Pancreas (tissue), 10 donors: Measurements from ENCODE around the gene UBFD1. TPM values are rescaled to one million over a fixed set of nuclear protein-coding genes. Genes with fewer than 3 reads are reported as not detected.

Experiments
- ATAC-seq, 4 donors: fragments of 200-7000 bp; cut with Tn5 transposase; one replicate each; pipeline versions ENCODE4 v1.8.0 to v1.9.1; 2020; ENCODE audit warnings: mild to moderate bottlenecking in 4 of 4, moderate library complexity in 4 of 4
- DNase-seq, 6 donors: peaks; one replicate each; pipeline ENCODE4 v3.0.0-alpha.2; 2020
- FAIRE-seq: peaks from 2 replicates; lab custom pipeline; 2012; peaks lifted over from hg19 to GRCh38; lab: Jason Lieb, UNC
- H3K27ac ChIP-seq, 4 donors: fragments of 200-600 bp; sonication (generic); 1 replicate in 3 of 4; 2 replicates in 1 of 4; pipeline versions ENCODE4 v1.5.0 to v1.8.0; 2020
- H3K27me3 ChIP-seq, 4 donors: fragments of 200-600 bp; one replicate each; pipeline ENCODE4 v1.8.0; 2021
- H3K36me3 ChIP-seq, 3 donors: fragments of 200-600 bp; sonication (generic) in 1 of 3; one replicate each; pipeline versions ENCODE4 v1.5.0 to v1.8.0; 2020 to 2021
- H3K4me1 ChIP-seq, 3 donors: fragments of 200-600 bp; one replicate each; pipeline ENCODE4 v1.8.0; 2021
- H3K4me3 ChIP-seq, 4 donors: fragments of 200-600 bp; sonication (generic) in 2 of 4; one replicate each; pipeline versions ENCODE4 v1.5.0 to v1.8.0; 2020 to 2021
- H3K9me3 ChIP-seq, 4 donors: fragments of 200-600 bp; one replicate each; pipeline ENCODE4 v1.8.0; 2021
- WGBS, 2 donors: extraction: QIAGEN DNeasy Blood & Tissue Kit; methylation state at CpG; one replicate each; pipeline ENCODE4 v1.1.7; 2013; 5-methylcytosine and 5-hydroxymethylcytosine counted together
- intact Hi-C, 3 donors: fragments of 100-400 bp; cut with DNase I; formaldehyde crosslinking; loops; one replicate each; pipeline versions ENCODE4 v1.11.1 to v1.14.2; 2022
- polyA plus RNA-seq, 2 donors: library from polyadenylated mRNA; stranded (reverse); fragments of 200-250 nt; gene quantifications; one replicate each; pipeline ENCODE4 v1.2.3, GENCODE V29; 2013
- total RNA-seq, 6 donors: library from RNA; stranded (reverse); fragmentation: NEBNext Ultra II Directional in 4 of 6; extraction: Animal tissue kit (Norgen Biotek cat#: 25700) in 4 of 6; gene quantifications; one replicate each; pipeline versions ENCODE4 v1.2.1 to v1.2.4, GENCODE V29; 2021 to 2023
- TF ChIP-seq, protein P1 (sequence below), 4 donors: fragments of 200-600 bp; sonication (generic) in 3 of 4; IDR thresholded peaks; one replicate each; pipeline versions ENCODE4 v1.5.0 to v1.8.0; 2021; ENCODE audit warnings: antibody characterized with exemption in 4 of 4
- donor health status: healthy with polysubstance abuse.
- donor health status: DM: no; HTN: no; CAD: no; lungs with moderate emphysema.
- donor health status: DM: no; HTN: no; CAD: no.
- donor health status: control.
- donor health status: control.
- donor health status: Bipolar disorder and iron deficiency.
- donor health status: DM: yes; HTN: yes; CAD: no.
- donor health status: DM: no; HTN: no; CAD: no.
- donor health status: DM: no; HTN: no; CAD: no.
- donor health status: DM: yes; HTN: yes; CAD: no.

UBFD1 gene
- total and polyA plus RNA-seq, 8 donors, result 5.9 to 38.2 (median 17.6) TPM

- peak in 4 of 6 donors; percentile 37 to 65 (median 44) for DNase-seq
- Histone ChIP-seq H3K36me3 (peaks cover 0 to 26% (median 0%) of the 10 kb centered on the region in 3 donors), H3K27me3 (no peaks in the 10 kb centered on the region), H3K27ac (peak overlapping the region; percentile 56 to 76 (median 71)), H3K4me1 (peaks cover 11 to 19% (median 17%) of the 10 kb centered on the region in 3 donors), H3K4me3 (no peak overlapping the region), H3K9me3 (no peaks in the 10 kb centered on the region)
- intact Hi-C loops, result no loop called here
- ATAC-seq, result peak; percentile 91 to 95 (median 92)
- no peak for FAIRE-seq
- 25 to 28% methylated on average over 11 of the region's 11 CpGs for WGBS, 2 donors
- TF ChIP-seq, protein P1, sequence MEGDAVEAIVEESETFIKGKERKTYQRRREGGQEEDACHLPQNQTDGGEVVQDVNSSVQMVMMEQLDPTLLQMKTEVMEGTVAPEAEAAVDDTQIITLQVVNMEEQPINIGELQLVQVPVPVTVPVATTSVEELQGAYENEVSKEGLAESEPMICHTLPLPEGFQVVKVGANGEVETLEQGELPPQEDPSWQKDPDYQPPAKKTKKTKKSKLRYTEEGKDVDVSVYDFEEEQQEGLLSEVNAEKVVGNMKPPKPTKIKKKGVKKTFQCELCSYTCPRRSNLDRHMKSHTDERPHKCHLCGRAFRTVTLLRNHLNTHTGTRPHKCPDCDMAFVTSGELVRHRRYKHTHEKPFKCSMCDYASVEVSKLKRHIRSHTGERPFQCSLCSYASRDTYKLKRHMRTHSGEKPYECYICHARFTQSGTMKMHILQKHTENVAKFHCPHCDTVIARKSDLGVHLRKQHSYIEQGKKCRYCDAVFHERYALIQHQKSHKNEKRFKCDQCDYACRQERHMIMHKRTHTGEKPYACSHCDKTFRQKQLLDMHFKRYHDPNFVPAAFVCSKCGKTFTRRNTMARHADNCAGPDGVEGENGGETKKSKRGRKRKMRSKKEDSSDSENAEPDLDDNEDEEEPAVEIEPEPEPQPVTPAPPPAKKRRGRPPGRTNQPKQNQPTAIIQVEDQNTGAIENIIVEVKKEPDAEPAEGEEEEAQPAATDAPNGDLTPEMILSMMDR (IDR thresholded peaks at IDR 0.05), result no peak
Measured at GRCh38 chr16:23527961-23528643, 29.4 kb upstream of the UBFD1 start.

- WGBS, 2 donors, result 89 to 93% methylated on average over 10 of the region's 10 CpGs
- H3K27me3 ChIP-seq, result no peaks in the 10 kb centered on the region
- no peak for FAIRE-seq
- H3K4me1 ChIP-seq, result peaks cover 11 to 19% (median 17%) of the 10 kb centered on the region in 3 donors
- peaks cover 0 to 23% (median 0%) of the 10 kb centered on the region in 3 donors for H3K36me3 ChIP-seq
- no peaks in the 10 kb centered on the region for H3K9me3 ChIP-seq
- intact Hi-C loops, result no loop called here
- H3K27ac ChIP-seq, result peak overlapping the region; percentile 56 to 76 (median 71)
- H3K4me3 ChIP-seq, result no peak overlapping the region
- TF ChIP-seq, protein P1 (IDR thresholded peaks at IDR 0.05), result no peak
- DNase-seq, result no peak
- ATAC-seq, result no peak
Measured at GRCh38 chr16:23528644-23529310, 28.8 kb upstream of the UBFD1 start.

DNA sequence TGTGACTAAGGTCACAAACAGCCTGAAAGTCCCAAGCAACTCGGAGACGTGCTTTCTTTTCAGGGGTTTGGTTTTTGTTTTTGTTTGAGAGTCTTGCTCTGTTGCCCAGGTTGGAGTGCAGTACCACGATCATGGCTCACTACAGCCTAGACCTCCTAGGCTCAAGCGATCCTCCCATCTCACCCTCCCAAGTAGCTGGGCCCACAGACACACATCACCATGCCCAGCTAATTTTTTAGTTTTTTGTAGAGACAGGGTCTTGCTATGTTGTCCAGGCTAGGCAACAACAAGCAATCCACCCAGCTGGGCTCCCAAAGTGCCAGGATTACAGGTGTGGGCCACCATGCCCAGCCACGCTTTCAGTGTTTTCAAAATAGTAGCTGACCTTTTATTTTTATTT is 27.5 kb upstream of the UBFD1 start:
- peaks cover 0 to 31% (median 12%) of the 10 kb centered on the region in 3 donors for H3K36me3 ChIP-seq
- ATAC-seq (no peak), DNase-seq (no peak), FAIRE-seq (no peak)
- no peaks in the 10 kb centered on the region for H3K27me3 ChIP-seq
- H3K27ac ChIP-seq, result peak overlapping the region in 1 of 4 donors; percentile 68
- 96 to 97% methylated on average over 5 of the region's 5 CpGs for WGBS, 2 donors
- no peaks in the 10 kb centered on the region for H3K9me3 ChIP-seq
- H3K4me3 ChIP-seq, result no peak overlapping the region
- TF ChIP-seq, protein P1 (IDR thresholded peaks at IDR 0.05), result no peak
- intact Hi-C loops, result no loop called here
- peaks cover 11 to 19% (median 17%) of the 10 kb centered on the region in 3 donors for H3K4me1 ChIP-seq

DNA sequence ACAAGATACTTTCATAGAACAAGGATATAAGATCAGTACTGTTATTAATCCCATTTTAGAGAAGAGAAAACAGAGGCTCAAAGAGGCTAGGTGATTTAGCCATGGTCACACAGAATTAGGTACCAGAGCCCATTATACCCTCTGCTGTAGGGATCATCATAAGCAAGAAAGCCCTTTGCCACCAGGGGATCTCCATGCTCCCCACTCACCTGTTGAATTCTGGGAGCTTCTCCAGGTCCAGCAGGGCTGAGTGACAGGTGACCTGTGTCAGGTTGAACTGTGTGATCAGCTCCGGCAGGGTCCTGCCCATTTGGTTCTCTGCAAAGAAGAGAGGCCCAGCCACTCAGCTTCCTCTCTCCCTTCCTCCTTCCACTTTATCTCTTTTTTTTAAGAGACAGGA is 25.1 kb upstream of the UBFD1 start:
- Histone ChIP-seq H3K36me3 (peaks cover 0 to 34% (median 12%) of the 10 kb centered on the region in 3 donors), H3K9me3 (no peaks in the 10 kb centered on the region), H3K4me1 (peaks cover 11 to 17% (median 17%) of the 10 kb centered on the region in 3 donors), H3K4me3 (no peak overlapping the region), H3K27ac (no peak overlapping the region), H3K27me3 (no peaks in the 10 kb centered on the region)
- no peak for DNase-seq
- no peak for FAIRE-seq
- ATAC-seq, result no peak
- TF ChIP-seq, protein P1 (IDR thresholded peaks at IDR 0.05), result no peak
- 89 to 97% methylated on average over 1 of the region's 1 CpG for WGBS, 2 donors
- intact Hi-C loops, result no loop called here
